Measurements from ENCODE around the gene PBXIP1. TPM values are rescaled to one million over a fixed set of nuclear protein-coding genes. Genes with fewer than 3 reads are reported as not detected.

PBXIP1 gene
- total and polyA plus RNA-seq, 2 of the 13 experiments (the other 11 are each of a cell fraction or from before 2014, with no cell fraction given), result 16.3 to 31.9 TPM

DNA sequence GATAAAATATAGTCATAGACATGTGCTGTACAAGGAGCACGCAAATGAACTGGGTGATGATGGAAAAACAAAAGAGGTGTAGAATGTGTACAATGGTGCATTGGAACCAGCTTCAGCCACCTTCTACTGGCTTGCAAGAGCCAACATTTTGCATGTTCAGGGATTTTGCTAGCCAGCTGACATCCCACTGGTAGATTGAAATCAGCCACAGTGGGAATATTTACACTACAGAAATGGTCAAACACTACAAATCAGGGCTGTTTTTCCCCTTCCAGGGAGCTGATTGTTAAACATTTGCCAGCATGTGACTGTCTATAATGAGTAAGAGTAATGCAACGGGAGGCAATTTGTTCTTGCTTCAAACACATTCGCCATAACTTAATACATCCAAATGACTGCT, 42.6 kb downstream of the PBXIP1 start (continued):
- TF ChIP-seq, protein P1, sequence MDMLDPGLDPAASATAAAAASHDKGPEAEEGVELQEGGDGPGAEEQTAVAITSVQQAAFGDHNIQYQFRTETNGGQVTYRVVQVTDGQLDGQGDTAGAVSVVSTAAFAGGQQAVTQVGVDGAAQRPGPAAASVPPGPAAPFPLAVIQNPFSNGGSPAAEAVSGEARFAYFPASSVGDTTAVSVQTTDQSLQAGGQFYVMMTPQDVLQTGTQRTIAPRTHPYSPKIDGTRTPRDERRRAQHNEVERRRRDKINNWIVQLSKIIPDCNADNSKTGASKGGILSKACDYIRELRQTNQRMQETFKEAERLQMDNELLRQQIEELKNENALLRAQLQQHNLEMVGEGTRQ (IDR thresholded peaks at IDR 0.05; ENCODE audit: low read depth, low read length), result no peak
- TF ChIP-seq, protein P1 (CRISPR knock-in tag; IDR thresholded peaks at IDR 0.05; ENCODE audit: borderline replicate concordance), result peak; percentile 28; the same call in 1 of the 2 replicates
- TF ChIP-seq TCF12 (IDR thresholded peaks at IDR 0.05) (no peak), TCF12 (CRISPR knock-in tag; IDR thresholded peaks at IDR 0.05) (no peak), HNRNPLL (IDR thresholded peaks at IDR 0.05; ENCODE audit: low read depth, low read length, poor library complexity, severe bottlenecking) (no peak), PCBP2 (optimal IDR thresholded peaks at IDR 0.05; ENCODE audit: low read depth, low read length, poor library complexity, severe bottlenecking) (no peak), ZNF367 (CRISPR knock-in tag; IDR thresholded peaks at IDR 0.05; ENCODE audit: borderline replicate concordance) (no peak), NKX3-1 (CRISPR knock-in tag; IDR thresholded peaks at IDR 0.05) (no peak)

DNA sequence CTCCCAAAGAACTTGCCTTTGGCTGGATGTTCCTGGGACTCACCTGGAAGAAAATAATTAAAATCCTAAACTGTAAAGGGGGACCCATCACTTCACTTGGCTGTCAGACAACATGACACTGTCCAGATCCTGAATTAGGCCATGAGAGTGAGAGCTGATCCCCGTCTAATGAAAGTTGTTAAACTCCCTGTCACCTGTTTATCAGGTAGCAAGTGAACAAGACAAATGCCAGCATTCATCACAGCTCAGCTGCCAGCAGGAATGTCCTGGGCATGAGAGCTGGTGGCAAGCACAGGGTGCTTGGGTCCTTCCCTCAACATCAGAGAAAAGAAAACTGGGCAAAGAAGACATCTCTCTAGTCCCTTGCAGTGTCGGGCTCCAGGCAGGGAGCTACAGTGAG, 43.1 kb downstream of the PBXIP1 start:
- H3K9me3 ChIP-seq (ENCODE audit: low read length), result no peaks in the 10 kb centered on the region
- H3K9ac ChIP-seq (ENCODE audit: insufficient read depth, low read depth, low read length), result no peak overlapping the region
- no peaks in the 10 kb centered on the region for H3K79me2 ChIP-seq (ENCODE audit: insufficient read depth, low read length)
- FAIRE-seq (no peak), DNase-seq (ENCODE audit: low spot score) (no peak), ATAC-seq (no peak)
- no peaks in the 10 kb centered on the region for H3K27me3 ChIP-seq (ENCODE audit: control insufficient read depth in 1 of 2, insufficient read depth in 2 of 2, low read length in 2 of 2)
- H4K20me1 ChIP-seq (ENCODE audit: insufficient read depth, low read length), result no peaks in the 10 kb centered on the region
- H3K36me3 ChIP-seq (replicated peaks in 1 of 2; ENCODE audit: control insufficient read depth in 1 of 2, insufficient read depth in 2 of 2, low read length in 2 of 2), result no peaks in the 10 kb centered on the region
- H3K27ac ChIP-seq (ENCODE audit: extremely low read length, insufficient read depth, low read length), result no peak overlapping the region
- intact Hi-C loops (cut with micrococcal nuclease; ENCODE audit: unreplicated experiment) (no loop called here), in situ Hi-C loops (cut with HindIII; ENCODE audit: extremely low pct_ligation_motif_present, low pct_unique_long_range_greater_than_20kb) (no loop called here)
- ChIA-PET CTCF (ENCODE audit: low intra/inter-chr PET ratio, low total read pairs) (no interaction called here), POLR2A (interaction anchor here (1.3 kb wide), 1 partner anchor 20 kb away, joined by 14 read pairs; no protein-coding TSS in a partner anchor)
- no peak for TF ChIP-seq KLF9 (CRISPR knock-in tag; IDR thresholded peaks at IDR 0.05; ENCODE audit: low read depth)
- TF ChIP-seq ZNF552 (CRISPR knock-in tag; IDR thresholded peaks at IDR 0.05; ENCODE audit: borderline replicate concordance), result no peak
- TF ChIP-seq RNF2 (conservative IDR thresholded peaks at IDR 0.05; ENCODE audit: low read depth), result no peak
- TF ChIP-seq, protein P2, sequence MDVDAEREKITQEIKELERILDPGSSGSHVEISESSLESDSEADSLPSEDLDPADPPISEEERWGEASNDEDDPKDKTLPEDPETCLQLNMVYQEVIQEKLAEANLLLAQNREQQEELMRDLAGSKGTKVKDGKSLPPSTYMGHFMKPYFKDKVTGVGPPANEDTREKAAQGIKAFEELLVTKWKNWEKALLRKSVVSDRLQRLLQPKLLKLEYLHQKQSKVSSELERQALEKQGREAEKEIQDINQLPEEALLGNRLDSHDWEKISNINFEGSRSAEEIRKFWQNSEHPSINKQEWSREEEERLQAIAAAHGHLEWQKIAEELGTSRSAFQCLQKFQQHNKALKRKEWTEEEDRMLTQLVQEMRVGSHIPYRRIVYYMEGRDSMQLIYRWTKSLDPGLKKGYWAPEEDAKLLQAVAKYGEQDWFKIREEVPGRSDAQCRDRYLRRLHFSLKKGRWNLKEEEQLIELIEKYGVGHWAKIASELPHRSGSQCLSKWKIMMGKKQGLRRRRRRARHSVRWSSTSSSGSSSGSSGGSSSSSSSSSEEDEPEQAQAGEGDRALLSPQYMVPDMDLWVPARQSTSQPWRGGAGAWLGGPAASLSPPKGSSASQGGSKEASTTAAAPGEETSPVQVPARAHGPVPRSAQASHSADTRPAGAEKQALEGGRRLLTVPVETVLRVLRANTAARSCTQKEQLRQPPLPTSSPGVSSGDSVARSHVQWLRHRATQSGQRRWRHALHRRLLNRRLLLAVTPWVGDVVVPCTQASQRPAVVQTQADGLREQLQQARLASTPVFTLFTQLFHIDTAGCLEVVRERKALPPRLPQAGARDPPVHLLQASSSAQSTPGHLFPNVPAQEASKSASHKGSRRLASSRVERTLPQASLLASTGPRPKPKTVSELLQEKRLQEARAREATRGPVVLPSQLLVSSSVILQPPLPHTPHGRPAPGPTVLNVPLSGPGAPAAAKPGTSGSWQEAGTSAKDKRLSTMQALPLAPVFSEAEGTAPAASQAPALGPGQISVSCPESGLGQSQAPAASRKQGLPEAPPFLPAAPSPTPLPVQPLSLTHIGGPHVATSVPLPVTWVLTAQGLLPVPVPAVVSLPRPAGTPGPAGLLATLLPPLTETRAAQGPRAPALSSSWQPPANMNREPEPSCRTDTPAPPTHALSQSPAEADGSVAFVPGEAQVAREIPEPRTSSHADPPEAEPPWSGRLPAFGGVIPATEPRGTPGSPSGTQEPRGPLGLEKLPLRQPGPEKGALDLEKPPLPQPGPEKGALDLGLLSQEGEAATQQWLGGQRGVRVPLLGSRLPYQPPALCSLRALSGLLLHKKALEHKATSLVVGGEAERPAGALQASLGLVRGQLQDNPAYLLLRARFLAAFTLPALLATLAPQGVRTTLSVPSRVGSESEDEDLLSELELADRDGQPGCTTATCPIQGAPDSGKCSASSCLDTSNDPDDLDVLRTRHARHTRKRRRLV (CRISPR knock-in tag; IDR thresholded peaks at IDR 0.05), result no peak
- TF ChIP-seq ELF1 (CRISPR knock-in tag; IDR thresholded peaks at IDR 0.05), result no peak
- TF ChIP-seq ZMYM4 (CRISPR knock-in tag; IDR thresholded peaks at IDR 0.05), result no peak
- no peak for TF ChIP-seq NPAS2 (CRISPR knock-in tag; IDR thresholded peaks at IDR 0.05; ENCODE audit: borderline replicate concordance)
- no peak overlapping the region for H2AFZ ChIP-seq (ENCODE audit: low read length)
- peaks cover 40% of the 10 kb centered on the region for H3K4me1 ChIP-seq (ENCODE audit: insufficient read depth, low read length)
- no peak overlapping the region for H3K4me2 ChIP-seq (ENCODE audit: low read depth, low read length)
- 47% methylated on average over 2 of the region's 2 CpGs for WGBS (ENCODE audit: low lambda C conversion rate)
- no TSS peak for BruUV-seq (replicated peaks)
- no peak overlapping the region for H3K4me3 ChIP-seq (replicated peaks in 1 of 3; ENCODE audit: insufficient read depth in 1 of 3, low read depth in 2 of 3, low read length in 3 of 3)
